SU-DHL-6 (cell line): ENCODE results near the gene SLC25A20.

Experiments used
- EZH2phosphoT487 ChIP-seq: fragments of 200-600 bp; sonication (generic), shearing (Covaris generic); conservative IDR thresholded peaks from 2 replicates; pipeline ENCODE4 v1.6.1; 2018; ENCODE audit warnings: mild to moderate bottlenecking, antibody characterized with exemption, low read length, moderate library complexity, mixed read lengths
- TF ChIP-seq, protein P1 (sequence below): fragments of 200-600 bp; sonication (generic); IDR thresholded peaks from one replicate; pipeline ENCODE4 v1.5.1; 2017; ENCODE audit warnings: antibody characterized with exemption, mild to moderate bottlenecking, low read length, moderate library complexity; ENCODE audit not compliant: insufficient read depth, poor library complexity, severe bottlenecking

GRCh38 chr3:48896936-48897335 lies 1.7 kb downstream of the SLC25A20 start:
- TF ChIP-seq, protein P1, sequence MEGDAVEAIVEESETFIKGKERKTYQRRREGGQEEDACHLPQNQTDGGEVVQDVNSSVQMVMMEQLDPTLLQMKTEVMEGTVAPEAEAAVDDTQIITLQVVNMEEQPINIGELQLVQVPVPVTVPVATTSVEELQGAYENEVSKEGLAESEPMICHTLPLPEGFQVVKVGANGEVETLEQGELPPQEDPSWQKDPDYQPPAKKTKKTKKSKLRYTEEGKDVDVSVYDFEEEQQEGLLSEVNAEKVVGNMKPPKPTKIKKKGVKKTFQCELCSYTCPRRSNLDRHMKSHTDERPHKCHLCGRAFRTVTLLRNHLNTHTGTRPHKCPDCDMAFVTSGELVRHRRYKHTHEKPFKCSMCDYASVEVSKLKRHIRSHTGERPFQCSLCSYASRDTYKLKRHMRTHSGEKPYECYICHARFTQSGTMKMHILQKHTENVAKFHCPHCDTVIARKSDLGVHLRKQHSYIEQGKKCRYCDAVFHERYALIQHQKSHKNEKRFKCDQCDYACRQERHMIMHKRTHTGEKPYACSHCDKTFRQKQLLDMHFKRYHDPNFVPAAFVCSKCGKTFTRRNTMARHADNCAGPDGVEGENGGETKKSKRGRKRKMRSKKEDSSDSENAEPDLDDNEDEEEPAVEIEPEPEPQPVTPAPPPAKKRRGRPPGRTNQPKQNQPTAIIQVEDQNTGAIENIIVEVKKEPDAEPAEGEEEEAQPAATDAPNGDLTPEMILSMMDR, result no peak
- TF ChIP-seq EZH2phosphoT487, result no peak
